ENCODE results near the gene LRRC37B.
"Not testable (repeated sequence)": the region's sequence is repeated elsewhere in the genome, so short reads cannot be mapped to it uniquely, and the experiment has no call there.

LRRC37B gene

DNA sequence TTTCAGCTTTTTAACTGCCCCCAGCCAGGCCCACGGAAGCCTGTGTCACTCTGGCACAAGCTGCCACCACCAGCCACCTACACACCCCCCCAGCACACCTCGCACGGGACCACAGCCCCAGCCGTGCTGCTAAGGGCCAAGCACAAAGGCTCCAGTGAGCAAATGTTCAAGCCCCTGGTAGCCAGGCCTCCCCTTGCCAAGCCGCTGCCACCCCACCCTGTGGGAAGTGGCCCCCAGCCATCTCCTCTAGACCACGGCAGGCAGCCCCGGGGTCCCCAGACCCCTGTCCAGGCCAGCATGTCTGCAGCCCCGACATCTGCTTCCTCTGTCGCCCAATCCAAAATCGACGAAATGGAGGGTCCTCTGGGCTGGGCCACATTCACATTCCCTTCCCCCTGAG is 35.1 kb downstream of the LRRC37B start:
- not testable (repeated sequence) for DNase-seq

DNA sequence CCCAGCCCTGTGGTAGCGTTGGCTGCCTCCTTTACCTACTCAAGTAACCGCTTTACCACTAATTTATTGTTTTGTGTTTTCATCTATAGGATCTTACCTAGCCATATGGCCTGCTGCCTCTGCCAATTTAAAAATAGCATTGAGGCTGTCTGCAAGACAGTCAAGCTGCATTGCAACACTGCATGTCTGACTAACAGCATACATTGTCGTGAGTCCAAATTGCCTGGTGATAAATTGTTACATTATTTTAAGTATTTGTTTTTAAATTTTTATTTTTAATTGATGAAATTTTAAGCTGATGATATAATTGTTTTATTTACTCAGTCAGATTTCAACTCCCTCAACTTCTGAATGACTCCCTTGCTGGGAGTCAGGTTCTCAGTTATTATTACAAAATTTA is 38.4 kb downstream of the LRRC37B start:
- not testable (repeated sequence) for DNase-seq

DNA sequence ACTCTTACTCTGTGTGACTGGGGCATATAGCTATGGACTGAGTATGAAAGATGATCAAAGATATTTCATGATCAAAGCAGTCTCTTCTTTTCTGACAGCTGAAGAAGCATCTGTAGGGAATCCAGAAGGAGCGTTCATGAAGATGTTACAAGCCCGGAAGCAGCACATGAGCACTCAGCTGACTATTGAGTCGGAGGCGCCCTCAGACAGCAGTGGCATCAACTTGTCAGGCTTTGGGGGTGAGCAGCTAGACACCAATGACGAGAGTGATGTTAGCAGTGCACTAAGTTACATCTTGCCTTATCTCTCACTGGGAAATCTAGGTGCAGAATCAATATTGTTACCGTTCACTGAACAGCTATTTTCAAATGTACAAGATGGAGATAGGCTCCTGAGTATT is 40.5 kb downstream of the LRRC37B start:
- not testable (repeated sequence) for DNase-seq

DNA sequence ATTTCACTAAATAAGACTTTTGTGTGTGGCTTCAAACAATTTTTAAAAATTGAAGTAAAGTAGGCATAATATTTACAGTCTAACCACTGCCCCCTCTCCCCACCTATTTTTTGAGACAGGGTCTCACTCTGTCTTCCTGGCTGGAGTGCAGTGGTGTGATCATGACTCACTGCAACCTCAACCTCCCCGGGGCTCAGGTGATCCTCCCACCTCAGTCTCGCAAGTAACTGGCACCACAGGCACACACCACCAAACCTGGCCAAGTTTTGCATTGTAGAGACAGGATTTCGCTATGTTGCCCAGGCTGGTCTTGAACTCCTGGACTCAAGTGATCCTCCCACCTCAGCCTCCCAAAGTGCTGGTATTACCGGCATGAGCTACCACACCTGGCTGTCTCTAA is 47.8 kb downstream of the LRRC37B start:
- not testable (repeated sequence) for DNase-seq

DNA sequence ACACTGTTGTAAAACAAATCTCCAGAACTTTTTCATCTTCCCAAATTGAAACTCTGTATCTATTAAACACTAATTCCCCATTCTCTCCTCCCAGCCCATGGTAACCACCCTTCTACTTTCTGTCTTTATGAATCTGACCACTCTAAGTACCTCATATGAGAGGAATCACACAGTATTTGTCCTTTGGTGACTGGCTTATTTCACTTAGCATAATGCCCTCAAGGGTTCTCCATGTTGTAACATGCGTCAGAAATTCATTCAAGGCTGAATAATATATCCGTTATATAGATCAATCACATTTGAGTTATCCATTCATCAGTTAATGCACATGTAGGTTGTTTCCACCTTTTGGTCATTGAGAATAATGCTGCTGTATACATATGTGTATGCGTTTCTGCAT is 48.2 kb downstream of the LRRC37B start:
- not testable (repeated sequence) for DNase-seq

DNA sequence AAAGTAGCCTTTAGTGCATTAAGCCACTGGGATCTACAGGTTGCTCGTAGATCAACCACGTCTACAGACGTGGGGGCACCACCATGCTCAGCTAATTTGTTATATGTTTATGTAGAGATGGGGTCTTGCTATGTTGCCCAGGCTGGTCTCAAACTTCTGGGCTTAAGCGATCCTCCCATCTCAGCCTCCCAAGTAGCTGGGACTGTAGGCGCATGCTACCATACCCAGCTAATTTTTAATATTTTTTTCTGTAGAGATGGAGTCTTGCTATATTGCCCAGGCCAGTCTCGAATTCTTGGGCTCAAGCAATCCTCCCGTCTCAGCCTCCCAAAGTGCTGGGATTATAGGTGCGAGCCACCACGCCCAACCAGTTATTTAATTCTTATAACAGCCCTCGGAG is 49.3 kb downstream of the LRRC37B start:
- DNase-seq, result not testable (repeated sequence)

DNA sequence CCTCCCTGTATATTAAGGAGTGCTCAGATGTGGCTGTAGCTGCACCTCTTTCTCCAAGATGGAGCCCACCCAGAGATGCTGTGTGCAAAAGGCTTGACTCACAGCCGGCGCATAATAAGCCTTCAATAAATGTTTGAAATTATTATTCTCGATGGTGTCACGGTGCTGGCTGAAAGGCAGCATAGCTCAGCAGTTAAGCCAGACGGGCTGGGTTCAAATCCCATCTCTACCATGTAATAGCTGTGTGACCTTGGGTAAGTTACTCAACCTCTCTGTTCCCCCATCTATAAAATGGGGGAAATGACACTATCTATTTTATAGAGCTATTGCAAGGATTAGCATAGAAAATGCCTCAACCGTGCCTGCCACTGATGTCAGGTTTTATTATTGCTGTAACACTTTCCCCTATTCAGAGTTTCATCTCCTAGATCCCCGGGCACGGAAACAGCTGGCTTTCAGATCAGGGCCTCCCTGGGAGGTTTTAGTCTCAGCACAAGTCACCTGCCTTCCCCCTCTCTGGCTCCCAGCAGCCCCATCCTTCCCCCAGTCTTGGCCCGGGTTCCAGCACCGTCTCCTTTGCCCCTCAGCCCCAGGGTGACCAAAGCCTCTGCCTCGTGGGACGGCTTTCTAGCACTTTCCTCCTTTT is 50.4 kb downstream of the LRRC37B start:
- not testable (repeated sequence) for DNase-seq

DNA sequence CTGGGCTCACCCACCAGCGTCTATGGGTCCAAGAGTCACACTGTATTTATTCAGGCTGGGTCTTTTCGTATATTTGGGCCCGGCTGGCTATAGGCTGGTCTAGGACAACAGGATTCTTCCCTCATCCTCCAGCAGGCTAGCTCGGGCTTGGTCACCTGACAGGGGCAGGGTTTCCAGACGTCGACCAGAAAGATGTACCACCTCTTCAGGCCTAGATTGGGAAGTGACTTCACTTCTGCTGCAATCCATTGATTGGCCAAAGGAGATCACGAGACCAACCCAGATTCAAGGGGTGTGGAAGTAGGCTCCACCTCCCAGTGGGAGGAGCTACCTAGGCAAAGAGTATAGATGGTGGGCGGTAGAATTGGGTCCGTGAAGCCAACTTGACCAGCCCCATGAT is 53.5 kb downstream of the LRRC37B start:
- DNase-seq, result not testable (repeated sequence)

DNA sequence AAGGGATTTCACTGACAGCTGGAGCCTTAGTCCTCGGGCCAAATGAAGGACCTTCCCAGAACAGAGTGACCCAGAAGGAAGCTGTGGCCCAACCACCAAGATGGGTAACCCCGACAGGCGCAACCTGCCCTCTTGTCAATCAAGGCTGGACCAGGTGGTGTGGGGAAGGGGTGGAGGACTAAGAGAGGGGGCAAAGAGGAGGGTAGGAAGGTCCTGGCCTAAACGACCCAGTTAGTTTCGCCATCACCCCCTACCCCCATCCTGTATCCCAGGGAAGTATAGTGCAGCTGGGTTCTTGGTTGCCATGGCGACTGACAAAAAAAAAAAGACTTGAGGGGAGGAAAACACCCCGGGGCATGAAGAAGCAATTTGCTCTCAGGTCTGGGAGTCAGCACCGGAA is 54.7 kb downstream of the LRRC37B start:
- DNase-seq, result not testable (repeated sequence)

DNA sequence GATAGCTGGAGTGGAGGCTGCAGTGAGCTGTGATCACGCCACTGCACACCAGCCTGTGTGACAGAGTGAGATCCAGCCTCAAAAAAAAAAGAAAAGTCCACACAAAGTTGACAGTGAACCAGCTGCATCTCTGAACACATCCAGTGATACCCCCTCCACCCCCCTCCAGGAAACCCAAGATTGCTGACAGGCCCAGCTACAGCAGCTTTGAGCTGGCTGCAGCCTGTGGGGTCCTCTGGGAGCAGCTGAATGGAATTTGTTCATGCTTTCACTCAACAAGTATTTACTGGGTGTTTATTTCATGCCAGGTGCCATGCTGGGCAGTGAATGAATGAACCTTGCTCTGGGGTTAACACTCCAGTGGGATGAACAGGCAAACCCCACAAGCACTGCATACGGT is 56.9 kb downstream of the LRRC37B start:
- DNase-seq, result not testable (repeated sequence)

DNA sequence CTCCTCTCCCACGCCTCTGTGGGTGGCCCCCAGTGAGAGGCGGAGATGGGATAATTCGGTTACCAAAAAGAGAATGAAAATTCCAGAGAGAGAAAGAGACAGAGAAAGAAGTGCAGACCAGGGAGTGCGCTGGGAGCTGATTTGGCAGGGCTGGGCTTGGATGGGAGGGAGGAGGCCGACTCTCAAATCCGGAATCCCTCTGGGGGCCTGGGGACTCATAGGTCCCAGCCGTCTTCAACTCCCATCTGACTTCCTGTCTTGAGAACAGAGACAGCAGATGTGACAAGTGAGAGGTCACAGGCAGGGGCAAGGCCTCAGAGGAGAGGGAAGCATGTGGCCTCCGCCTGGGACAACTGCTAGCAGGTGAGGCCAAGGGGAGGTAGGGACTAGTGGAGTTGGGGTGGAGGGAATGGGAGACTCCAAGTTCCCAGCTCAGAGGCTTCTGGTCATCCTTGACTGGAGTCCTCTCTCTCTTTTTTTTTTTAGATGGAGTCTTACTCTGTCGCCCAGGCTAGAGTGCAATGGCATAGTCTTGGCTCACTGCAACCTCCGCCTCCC is 59.0 kb downstream of the LRRC37B start:
- DNase-seq, result not testable (repeated sequence)

DNA sequence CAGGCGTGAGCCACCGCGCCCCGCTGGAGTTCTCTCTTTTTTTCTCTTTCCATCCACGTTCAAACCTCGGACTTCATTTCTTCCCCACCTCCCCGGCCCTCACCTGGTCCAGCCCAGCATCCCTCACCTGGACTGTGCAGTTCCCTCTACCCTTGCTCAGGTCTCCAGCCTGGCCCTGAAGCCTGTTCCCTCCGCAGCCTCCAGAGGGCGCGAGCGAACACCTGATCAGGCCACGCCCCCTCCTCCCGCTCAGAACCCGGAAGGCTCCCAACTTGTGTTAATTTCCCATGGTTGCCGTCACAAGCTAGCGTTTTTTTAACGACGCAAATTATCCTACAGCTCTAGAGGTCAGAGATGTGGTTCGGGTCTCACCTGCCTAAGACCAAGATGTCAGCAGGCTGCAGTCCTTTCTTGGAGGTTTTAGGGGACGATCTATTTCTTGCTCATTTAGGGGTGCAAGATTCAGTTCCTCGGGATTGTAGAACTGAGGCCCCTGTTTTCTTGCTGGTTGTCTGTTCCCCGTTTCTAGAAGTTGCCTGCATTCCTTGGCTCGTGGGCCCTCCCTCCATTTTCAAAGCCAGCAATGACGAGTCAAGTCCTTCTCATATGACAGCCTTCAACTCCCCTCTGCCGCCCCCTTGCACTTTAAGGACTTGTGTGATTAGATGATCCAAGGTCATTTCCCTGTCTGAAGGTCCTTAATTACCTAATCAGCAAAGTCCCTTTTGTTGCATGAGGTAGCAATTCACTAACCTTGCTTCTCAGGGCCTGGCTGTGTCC is 59.9 kb downstream of the LRRC37B start:
- DNase-seq, result not testable (repeated sequence)

DNA sequence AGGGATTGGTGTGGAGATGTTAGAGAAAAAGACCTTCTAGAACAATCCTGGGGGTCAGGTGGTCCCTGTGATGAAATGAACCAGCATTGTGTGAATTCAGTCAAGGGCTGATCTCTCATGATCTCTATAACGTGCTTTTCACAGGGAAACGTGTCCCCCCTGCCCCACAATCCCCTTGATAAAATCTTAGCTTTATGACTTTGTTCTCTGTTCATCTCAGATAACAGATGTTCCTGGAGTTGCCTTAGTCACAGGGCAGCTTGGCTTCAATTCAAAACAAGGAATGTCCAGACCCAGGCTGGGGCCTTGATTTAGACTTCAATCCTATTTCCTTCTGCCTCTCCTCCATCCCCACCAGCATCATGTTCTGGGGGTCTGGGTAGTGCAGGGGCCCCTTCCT is 61.9 kb downstream of the LRRC37B start:
- DNase-seq, result not testable (repeated sequence)

DNA sequence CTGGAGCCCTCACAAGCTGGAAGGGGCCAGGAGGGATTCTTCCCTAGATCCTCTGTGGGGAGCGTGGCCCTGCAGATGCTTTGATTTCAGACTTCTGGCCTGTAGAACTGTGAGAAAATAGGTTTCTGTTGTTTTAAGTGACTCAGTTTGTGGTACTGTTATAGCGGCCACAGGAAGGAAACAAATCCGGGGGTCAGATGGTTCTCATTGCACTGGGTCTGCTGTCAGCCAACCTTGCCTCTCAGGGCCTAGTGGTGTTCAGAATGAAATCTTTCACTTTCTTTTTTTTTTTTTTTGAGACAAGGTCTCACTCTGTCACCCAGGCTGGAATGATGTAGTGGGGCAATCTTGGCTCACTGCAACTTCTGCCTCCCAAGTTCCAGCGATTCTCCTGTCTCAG is 64.8 kb downstream of the LRRC37B start:
- not testable (repeated sequence) for DNase-seq

DNA sequence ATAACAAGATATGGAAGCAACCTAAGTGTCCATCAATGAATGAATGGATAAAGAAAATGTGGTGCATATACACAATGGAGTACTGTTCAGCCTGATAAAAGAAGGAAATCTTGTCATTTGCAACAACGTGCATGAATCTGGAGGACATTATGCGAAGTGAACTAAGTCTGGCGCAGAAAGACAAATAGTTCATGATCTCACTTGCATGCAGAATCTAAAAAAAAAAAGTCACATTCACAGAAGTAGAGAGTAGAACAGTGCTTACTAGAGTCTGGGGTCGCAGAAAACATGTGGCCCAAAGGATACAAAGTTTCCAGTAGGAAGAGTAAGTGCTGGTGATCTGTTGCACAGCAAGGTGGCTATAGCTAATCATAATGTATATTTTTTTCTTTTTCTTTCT is 65.9 kb downstream of the LRRC37B start:
- not testable (repeated sequence) for DNase-seq

DNA sequence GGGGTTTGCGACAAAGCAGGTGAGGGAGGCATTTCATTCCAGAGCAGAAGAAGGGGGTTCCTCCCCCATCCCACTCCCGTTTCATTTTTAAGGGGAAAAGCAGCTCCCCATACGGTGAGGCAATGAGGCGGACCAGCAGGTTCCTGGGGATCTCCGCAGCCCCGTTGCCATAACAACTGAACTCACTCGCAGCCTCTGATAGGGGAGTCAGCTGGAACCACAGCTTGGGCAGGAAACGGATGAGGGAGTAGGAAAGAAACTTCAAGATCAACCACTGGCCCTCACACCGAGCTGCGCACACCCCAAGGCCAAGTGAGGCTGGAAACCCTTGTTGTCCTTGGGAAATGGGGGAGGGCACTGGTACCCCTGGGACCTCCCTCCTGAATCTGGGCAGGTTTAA is 72.6 kb downstream of the LRRC37B start:
- DNase-seq, result peak; percentile 10

DNA sequence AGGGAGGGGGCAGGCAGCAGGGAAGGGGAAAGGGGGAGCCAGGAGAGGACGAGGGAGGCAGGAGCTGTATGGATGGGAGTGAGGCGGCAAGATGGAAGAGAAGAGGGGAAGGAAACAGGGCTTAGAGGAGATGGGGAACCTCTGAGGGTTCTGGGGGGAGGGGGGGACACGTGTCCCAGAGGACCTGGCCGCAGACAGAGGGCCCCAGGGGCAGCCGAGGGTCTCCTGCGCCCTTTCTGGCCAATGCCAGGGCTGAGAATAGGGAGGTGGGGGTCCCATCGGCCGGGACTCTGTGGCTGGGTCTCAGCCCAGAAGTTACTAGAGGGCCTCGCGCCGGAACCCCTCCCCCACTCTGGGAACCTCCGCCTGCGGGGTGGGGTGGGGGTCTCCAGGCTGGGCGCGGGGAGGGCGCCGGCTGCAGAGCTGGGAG is 76.4 kb downstream of the LRRC37B start:
- DNase-seq, result not testable (repeated sequence)

DNA sequence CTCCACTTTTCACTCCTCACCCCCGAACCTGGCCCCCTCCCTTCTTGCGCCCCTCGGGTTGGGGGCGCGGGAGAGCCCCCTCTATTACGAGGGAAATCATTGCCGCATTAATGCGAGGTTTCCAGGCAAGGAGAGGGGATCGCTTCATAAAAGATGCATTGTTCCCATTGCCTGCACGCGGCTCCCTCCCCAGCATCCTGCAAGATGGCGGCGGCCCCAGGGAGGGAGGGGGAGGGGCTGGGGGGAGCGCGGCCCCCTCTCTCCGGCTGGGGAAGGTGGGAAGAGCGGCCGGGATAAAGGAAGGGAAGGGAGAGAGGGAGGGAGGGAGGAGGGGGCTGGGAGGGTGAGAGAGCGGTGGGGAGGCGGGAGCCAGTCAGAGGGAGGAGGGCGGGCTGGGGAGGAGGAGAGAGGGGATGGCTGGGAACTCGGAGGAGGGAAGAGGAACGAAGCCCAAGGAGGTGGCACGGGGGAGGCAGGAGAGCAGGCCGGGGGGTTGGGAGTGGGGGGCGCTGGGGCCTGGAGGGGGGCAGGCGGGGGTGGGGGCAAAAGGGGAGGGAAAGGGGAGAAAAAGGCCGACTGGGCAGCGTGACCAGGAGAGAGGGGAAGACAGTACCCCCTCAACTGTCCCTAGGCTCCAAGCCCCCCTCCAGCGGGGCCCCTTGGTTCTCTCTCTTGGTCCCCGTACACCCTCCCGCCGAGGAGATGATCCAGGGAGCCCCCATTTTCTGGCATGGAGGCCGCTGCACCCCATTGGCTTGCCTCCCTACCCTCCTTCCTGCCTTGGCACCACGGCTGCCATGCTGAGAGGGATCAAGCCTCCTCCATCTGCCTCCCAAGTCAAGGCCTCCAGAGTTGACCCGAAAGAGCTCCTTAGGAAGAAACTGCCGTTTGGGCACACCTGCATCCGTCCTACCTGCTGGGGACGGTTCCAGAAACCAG is 77.1 kb downstream of the LRRC37B start:
- peak; percentile 47 for DNase-seq

DNA sequence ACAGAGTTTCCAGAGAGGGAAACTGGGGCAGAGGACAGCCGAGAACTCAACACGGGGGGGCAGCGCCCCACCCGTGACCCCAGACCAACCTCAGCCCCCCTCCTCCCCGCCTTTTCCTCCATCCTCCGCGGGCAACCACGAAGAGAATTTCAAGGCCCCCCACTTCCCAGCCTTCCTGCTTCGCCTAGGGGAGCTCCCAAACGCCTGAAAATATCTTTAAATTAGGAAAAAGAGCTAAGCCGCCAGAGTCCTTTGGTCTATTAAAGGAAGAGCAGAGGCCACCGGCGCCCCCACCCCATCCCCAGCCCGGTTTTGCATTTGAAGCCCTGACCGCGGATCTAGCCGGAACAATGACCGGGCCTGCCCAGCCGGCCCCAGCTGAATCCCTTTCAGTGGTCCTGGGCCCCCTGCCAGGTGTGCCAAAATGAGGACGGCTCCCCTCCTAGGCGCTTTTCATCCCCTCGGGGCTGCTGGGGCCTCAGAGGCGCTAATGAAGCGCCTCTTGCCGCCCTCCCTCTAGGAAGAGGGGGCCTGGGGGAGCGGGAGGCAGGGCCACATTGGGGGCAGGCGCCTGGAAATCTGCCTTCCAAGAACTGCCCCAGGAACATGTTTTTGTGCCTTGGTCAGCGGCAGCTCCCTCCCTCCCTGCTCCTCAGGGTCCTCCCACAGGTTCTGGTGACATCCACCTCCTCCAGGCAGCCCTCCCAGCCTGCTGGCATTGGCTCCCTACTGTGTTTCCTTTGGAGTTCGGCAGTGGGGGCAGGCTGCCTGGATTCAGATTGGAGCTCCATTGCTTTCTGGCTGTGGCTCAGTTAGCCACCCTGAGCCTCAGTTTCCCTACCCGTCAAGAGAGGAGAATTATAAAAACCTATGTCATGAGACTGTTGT is 78.0 kb downstream of the LRRC37B start:
- not testable (repeated sequence) for DNase-seq

DNA sequence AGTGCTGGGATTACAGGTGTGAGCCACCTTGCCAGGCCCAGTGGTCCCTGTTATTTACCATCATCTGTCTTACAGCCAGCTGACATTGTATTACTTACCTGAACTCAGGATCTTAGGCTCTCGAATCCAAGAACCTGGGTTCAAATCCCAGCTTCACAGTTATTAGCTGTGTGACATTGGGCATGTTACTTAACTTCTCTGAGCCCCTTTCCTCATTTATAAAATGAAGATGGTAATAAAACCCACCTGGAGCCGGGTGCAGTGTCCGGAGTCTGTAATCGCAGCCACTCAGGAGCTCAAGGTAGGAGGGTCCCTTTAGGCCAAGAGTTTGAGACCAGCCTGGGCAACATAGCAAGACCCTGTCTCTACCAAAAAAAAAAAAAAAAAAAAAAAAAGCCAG is 79.7 kb downstream of the LRRC37B start:
- not testable (repeated sequence) for DNase-seq

DNA sequence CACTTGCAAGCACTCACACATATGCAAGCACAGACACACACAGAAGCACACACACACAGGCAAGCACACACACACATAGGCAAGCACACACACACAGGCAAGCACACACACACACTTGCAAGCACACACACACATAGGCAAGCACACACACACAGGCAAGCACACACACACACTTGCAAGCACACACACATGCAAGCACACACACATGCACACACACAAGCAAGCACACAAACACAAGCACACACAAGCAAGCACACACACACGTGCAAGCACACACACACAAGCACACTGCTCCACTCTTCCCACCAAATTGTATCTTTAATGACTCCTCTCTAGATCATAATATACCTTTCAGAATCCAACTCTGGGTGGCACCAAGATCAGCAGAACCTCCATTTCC is 84.9 kb downstream of the LRRC37B start:
- DNase-seq, result not testable (repeated sequence)

DNA sequence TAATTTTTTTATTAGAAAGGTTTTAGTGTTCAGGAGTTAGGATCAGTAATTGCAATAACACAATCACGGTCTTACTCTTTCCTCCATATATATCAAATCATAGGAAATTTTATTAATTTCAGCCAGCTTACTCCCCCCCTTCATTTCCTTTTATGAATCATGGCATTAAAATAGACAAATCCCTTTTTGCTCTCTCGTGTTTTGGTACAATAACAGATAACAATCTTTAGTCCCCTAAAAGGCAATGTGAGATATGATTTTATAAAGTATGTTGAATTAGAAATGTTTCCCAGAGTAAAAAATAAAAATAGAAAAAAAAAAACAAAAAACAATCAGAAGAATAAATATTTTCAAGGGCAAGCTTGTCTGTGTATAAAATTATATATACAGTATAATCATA is 92.5 kb downstream of the LRRC37B start:
- no peak for DNase-seq
